H9 (cell line): ENCODE results near the gene MAP7. TPM values are rescaled to one million over a fixed set of nuclear protein-coding genes. Genes with fewer than 3 reads are reported as not detected.

Source experiments
- DNase-seq: peaks from one replicate; pipeline ENCODE4 v3.0.0-alpha.2; 2017
- H2AFZ ChIP-seq: one replicate; pipeline ENCODE4 v1.6.1; 2013; ENCODE audit warnings: mild to moderate bottlenecking, low read length, control low read depth, moderate library complexity
- H2AK5ac ChIP-seq: 2 replicates; pipeline ENCODE4 v1.6.1; 2013; ENCODE audit warnings: low read length, control low read depth, mixed read lengths; ENCODE audit not compliant: insufficient read length
- H2BK120ac ChIP-seq: one replicate; pipeline ENCODE4 v1.6.1; 2013; ENCODE audit warnings: low read depth, mild to moderate bottlenecking, low read length, control low read depth, inconsistent platforms; ENCODE audit not compliant: poor library complexity, severe bottlenecking
- H2BK12ac ChIP-seq: 2 replicates; pipeline ENCODE4 v1.6.1; 2013; ENCODE audit warnings: low read length, control low read depth, mixed read lengths, low read depth; ENCODE audit not compliant: insufficient read length
- H2BK15ac ChIP-seq: 2 replicates; pipeline ENCODE4 v1.6.1; 2013; ENCODE audit warnings: low read depth, low read length, control low read depth
- H2BK20ac ChIP-seq: one replicate; pipeline ENCODE4 v1.6.1; 2013; ENCODE audit warnings: low read depth, mild to moderate bottlenecking, low read length, control low read depth, inconsistent platforms; ENCODE audit not compliant: poor library complexity, severe bottlenecking
- H2BK5ac ChIP-seq: 2 replicates; pipeline ENCODE4 v1.6.1; 2013; ENCODE audit warnings: low read length, control low read depth, mixed read lengths; ENCODE audit not compliant: insufficient read length
- H3K14ac ChIP-seq: 2 replicates; pipeline ENCODE4 v1.6.1; 2013; ENCODE audit warnings: low read length, control low read depth; ENCODE audit not compliant: insufficient read depth
- H3K18ac ChIP-seq: 2 replicates; pipeline ENCODE4 v1.6.1; 2013; ENCODE audit warnings: low read depth, mild to moderate bottlenecking, mixed read lengths, low read length, control low read depth; ENCODE audit not compliant: insufficient read length
- H3K23ac ChIP-seq: 2 replicates; pipeline ENCODE4 v1.6.1; 2013; ENCODE audit warnings: low read length, control low read depth, mixed read lengths, low read depth; ENCODE audit not compliant: insufficient read length
- H3K23me2 ChIP-seq: 2 replicates; pipeline ENCODE4 v1.6.1; 2013; ENCODE audit warnings: low read depth, mild to moderate bottlenecking, mixed read lengths, low read length, control low read depth; ENCODE audit not compliant: insufficient read length, poor library complexity, severe bottlenecking
- H3K27ac ChIP-seq: 2 replicates; pipeline ENCODE4 v1.5.1; 2013; ENCODE audit warnings: low read length, control low read depth, mixed read lengths, low read depth; ENCODE audit not compliant: insufficient read length
- H3K27me3 ChIP-seq: 2 replicates; pipeline ENCODE4 v1.6.1; 2013; ENCODE audit warnings: low read length, control low read depth, inconsistent platforms; ENCODE audit not compliant: insufficient read depth
- H3K4ac ChIP-seq: 2 replicates; pipeline ENCODE4 v1.6.1; 2013; ENCODE audit warnings: low read depth, mild to moderate bottlenecking, control low read depth, inconsistent platforms, low read length, moderate library complexity
- H3K4me1 ChIP-seq: 2 replicates; pipeline ENCODE4 v1.6.1; 2013; ENCODE audit warnings: low read length, control low read depth, inconsistent platforms; ENCODE audit not compliant: insufficient read depth
- H3K4me2 ChIP-seq: 2 replicates; pipeline ENCODE4 v1.6.1; 2013; ENCODE audit warnings: low read length, control low read depth, mixed read lengths; ENCODE audit not compliant: insufficient read length, insufficient read depth
- H3K56ac ChIP-seq: 2 replicates; pipeline ENCODE4 v1.6.1; 2013; ENCODE audit warnings: low read depth, mild to moderate bottlenecking, mixed read lengths, low read length, control low read depth; ENCODE audit not compliant: insufficient read length
- H3K79me1 ChIP-seq: 2 replicates; pipeline ENCODE4 v1.6.1; 2013; ENCODE audit warnings: low read depth, mild to moderate bottlenecking, moderate library complexity, low read length, control low read depth, inconsistent platforms; ENCODE audit not compliant: insufficient read depth, poor library complexity, severe bottlenecking
- H3K79me2 ChIP-seq: 2 replicates; pipeline ENCODE4 v1.6.1; 2013; ENCODE audit warnings: low read length, control low read depth, inconsistent platforms; ENCODE audit not compliant: insufficient read depth
- H3K9ac ChIP-seq: 2 replicates; pipeline ENCODE4 v1.6.1; 2013; ENCODE audit warnings: low read length, control low read depth, mixed read lengths; ENCODE audit not compliant: insufficient read length; ENCODE audit errors: extremely low read depth
- H3K9me3 ChIP-seq: one replicate; pipeline ENCODE4 v1.6.1; 2013; ENCODE audit warnings: low read depth, low read length, inconsistent platforms; ENCODE audit not compliant: control insufficient read depth
- H3T11ph ChIP-seq: one replicate; pipeline ENCODE4 v1.6.1; 2013; ENCODE audit warnings: mild to moderate bottlenecking, low read length, control low read depth, inconsistent platforms
- H4K20me1 ChIP-seq: one replicate; pipeline ENCODE4 v1.6.1; 2013; ENCODE audit not compliant: control insufficient read depth, insufficient read length, insufficient read depth
- H4K5ac ChIP-seq: 2 replicates; pipeline ENCODE4 v1.6.1; 2013; ENCODE audit warnings: low read depth, mild to moderate bottlenecking, mixed read lengths, low read length, control low read depth; ENCODE audit not compliant: insufficient read length
- H4K8ac ChIP-seq: replicated peaks from 2 replicates; pipeline ENCODE4 v1.6.1; 2013; ENCODE audit warnings: low read length, control low read depth, mixed read lengths, low read depth; ENCODE audit not compliant: insufficient read length
- H4K91ac ChIP-seq: 2 replicates; pipeline ENCODE4 v1.6.1; 2013; ENCODE audit warnings: low read depth, mild to moderate bottlenecking, moderate library complexity, mixed read lengths, low read length, control low read depth; ENCODE audit not compliant: insufficient read length
- H3K27ac Mint-ChIP-seq, 3 experiments: 2 replicates in 2 of 3; 3 replicates in 1 of 3; pipeline ENCODE4 v1.8.0; 2020 to 2021; ENCODE audit warnings: mixed read lengths in 3 of 3, mild to moderate bottlenecking in 1 of 3, moderate library complexity in 1 of 3
- H3K27me3 Mint-ChIP-seq: 2 replicates; pipeline ENCODE4 v1.8.0; 2021; ENCODE audit warnings: low read depth, mild to moderate bottlenecking, moderate library complexity, mixed read lengths
- H3K36me3 Mint-ChIP-seq, 3 experiments: 2 replicates in 2 of 3; 3 replicates in 1 of 3; pipeline ENCODE4 v1.8.0; 2020 to 2021; ENCODE audit warnings: low read depth in 3 of 3, mixed read lengths in 3 of 3; ENCODE audit not compliant: insufficient read depth in 1 of 3
- H3K4me1 Mint-ChIP-seq, 2 experiments: 2 replicates each; pipeline ENCODE4 v1.8.0; 2020; ENCODE audit warnings: mixed read lengths in 2 of 2
- H3K4me3 Mint-ChIP-seq, 2 experiments: 2 replicates in 1 of 2; 3 replicates in 1 of 2; pipeline ENCODE4 v1.8.0; 2020 to 2021; ENCODE audit warnings: mild to moderate bottlenecking in 2 of 2, mixed read lengths in 2 of 2, moderate library complexity in 1 of 2
- H3K9me3 Mint-ChIP-seq, 2 experiments: 2 replicates in 1 of 2; 3 replicates in 1 of 2; pipeline ENCODE4 v1.8.0; 2020; ENCODE audit warnings: mild to moderate bottlenecking in 2 of 2, mixed read lengths in 2 of 2, moderate library complexity in 1 of 2
- WGBS: extraction: QIAGEN DNeasy Blood & Tissue Kit; methylation state at CpG from one replicate; pipeline ENCODE4 v1.1.7; 2013; ENCODE audit warnings: missing lambda C conversion rate, low lambda C conversion rate, mixed read lengths; ENCODE audit not compliant: insufficient read length; ENCODE audit errors: extremely low coverage; 5-methylcytosine and 5-hydroxymethylcytosine counted together
- total RNA-seq: library from RNA; stranded (reverse); gene quantifications from 2 replicates; pipeline ENCODE4 v1.2.1, GENCODE V29; 2021
- TF ChIP-seq, protein P1 (sequence below): fragments of 200-600 bp; sonication (generic); conservative IDR thresholded peaks from 3 replicates; pipeline ENCODE4 v1.8.0; 2021; ENCODE audit warnings: antibody characterized with exemption, mild to moderate bottlenecking

The MAP7 gene
- total RNA-seq, 1 experiment from 2014 or later: 51.1 TPM

DNA sequence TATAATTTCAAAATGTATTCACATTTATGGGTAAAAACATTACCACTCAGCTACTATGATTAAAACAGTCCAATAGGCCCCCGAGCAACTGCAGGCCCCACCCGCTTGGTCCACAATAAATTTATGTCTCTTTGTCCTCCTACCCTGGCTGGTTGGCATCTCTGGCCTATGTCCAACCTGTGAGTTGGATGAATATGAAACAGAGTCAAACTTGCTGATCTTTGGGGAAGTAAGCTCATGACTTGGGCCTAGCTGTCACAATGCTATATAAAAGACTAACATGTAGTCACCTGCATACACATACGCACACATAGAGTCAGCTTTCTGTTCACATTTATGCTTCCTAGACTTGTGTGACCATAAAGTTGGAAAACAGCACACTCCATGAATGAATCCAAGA, 20.5 kb downstream of the MAP7 start:
- H3K9me3 Mint-ChIP-seq: no peaks in the 10 kb centered on the region
- Histone ChIP-seq H3K79me2 (peaks cover 7% of the 10 kb centered on the region; the same call in 1 of the 2 replicates), H4K91ac (no peak overlapping the region), H3K23me2 (no peaks in the 10 kb centered on the region), H2BK12ac (no peak overlapping the region), H3K27me3 (no peaks in the 10 kb centered on the region), H2BK20ac (no peak overlapping the region), H4K5ac (no peak overlapping the region), H2BK5ac (no peak overlapping the region), H3K4me1 (peaks cover 20% of the 10 kb centered on the region), H2BK15ac (no peak overlapping the region), H4K8ac (no peak overlapping the region), H3T11ph (no peak overlapping the region), H2AFZ (no peak overlapping the region), H3K18ac (no peak overlapping the region), H2BK120ac (no peak overlapping the region), H3K79me1 (peaks cover 4% of the 10 kb centered on the region), H3K4me2 (no peak overlapping the region), H3K9me3 (no peaks in the 10 kb centered on the region), H3K23ac (no peak overlapping the region), H3K27ac (no peak overlapping the region), H3K56ac (no peak overlapping the region), H3K9ac (no peak overlapping the region), H4K20me1 (no peaks in the 10 kb centered on the region), H3K4ac (no peak overlapping the region), H2AK5ac (no peak overlapping the region), H3K14ac (no peak overlapping the region)
- no CpG with 5 or more reads among the region's 3 CpGs for WGBS
- H3K27me3 Mint-ChIP-seq: no peaks in the 10 kb centered on the region
- no peak for DNase-seq
- peaks cover 0 to 2% (median 0%) of the 10 kb centered on the region in 3 experiments; a peak in 1 of 7 replicates for H3K36me3 Mint-ChIP-seq
- no peak overlapping the region for H3K4me3 Mint-ChIP-seq
- H3K4me1 Mint-ChIP-seq: peaks cover 67 to 81% of the 10 kb centered on the region in 2 experiments
- TF ChIP-seq, protein P1, sequence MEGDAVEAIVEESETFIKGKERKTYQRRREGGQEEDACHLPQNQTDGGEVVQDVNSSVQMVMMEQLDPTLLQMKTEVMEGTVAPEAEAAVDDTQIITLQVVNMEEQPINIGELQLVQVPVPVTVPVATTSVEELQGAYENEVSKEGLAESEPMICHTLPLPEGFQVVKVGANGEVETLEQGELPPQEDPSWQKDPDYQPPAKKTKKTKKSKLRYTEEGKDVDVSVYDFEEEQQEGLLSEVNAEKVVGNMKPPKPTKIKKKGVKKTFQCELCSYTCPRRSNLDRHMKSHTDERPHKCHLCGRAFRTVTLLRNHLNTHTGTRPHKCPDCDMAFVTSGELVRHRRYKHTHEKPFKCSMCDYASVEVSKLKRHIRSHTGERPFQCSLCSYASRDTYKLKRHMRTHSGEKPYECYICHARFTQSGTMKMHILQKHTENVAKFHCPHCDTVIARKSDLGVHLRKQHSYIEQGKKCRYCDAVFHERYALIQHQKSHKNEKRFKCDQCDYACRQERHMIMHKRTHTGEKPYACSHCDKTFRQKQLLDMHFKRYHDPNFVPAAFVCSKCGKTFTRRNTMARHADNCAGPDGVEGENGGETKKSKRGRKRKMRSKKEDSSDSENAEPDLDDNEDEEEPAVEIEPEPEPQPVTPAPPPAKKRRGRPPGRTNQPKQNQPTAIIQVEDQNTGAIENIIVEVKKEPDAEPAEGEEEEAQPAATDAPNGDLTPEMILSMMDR: no peak
- H3K27ac Mint-ChIP-seq: no peak overlapping the region; a peak in 1 of 7 replicates
